Tongue (tissue), 2 donors: ENCODE data around the gene IQCE. TPM values are rescaled to one million over a fixed set of nuclear protein-coding genes. Genes with fewer than 3 reads are reported as not detected.
"Not testable (repeated sequence)": the region's sequence is repeated elsewhere in the genome, so short reads cannot be mapped to it uniquely, and the experiment has no call there.

Experiments used
- DNase-seq: peaks from one replicate; pipeline ENCODE4 v3.0.0-alpha.2; 2015
- total RNA-seq: library from RNA; depleted of rRNA; stranded (reverse); fragments of >200 nt; gene quantifications from one replicate; pipeline ENCODE4 v1.2.3, GENCODE V29; 2014

Gene IQCE
- total RNA-seq, 1 donor from 2014 or later: 6.4 TPM

DNA sequence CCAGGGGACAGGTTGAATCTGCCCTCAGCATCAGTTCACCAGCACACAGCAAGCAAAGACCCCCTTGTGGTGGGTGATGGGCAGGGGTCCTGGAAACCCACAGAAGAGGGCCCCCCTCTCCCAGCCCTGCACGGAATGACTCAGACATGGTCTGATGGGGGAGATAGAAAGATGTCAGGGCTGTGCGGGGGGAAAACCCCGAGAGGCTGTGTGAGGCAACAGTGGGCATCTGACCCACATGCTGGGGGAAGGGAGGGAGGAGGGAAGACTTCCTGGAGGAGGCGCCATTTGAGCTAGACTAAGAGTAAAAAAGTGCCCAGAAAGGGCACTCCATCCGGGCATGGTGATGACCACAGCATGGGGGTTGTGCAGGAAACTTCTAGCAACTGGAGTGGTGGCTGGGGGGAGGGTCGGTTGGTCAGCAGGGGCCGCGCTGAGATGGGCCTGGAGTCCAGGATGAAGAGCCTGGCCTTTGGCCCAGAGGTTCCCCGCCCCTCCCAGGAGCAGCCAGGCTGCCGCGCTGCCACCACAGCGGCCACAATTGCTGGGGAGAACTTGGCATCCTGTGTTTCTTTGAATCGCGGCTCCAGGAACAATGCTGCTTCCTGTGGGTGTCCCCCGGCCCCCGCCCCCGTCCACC is 36.7 kb upstream of the IQCE start:
- no peak for DNase-seq

- DNase-seq: peak; percentile 72
Measured at GRCh38 chr7:2522780-2523433, 35.9 kb upstream of the IQCE start.

GRCh38 chr7:2523461-2523936 is 35.3 kb upstream of the IQCE start:
- peak; percentile 67 for DNase-seq

GRCh38 chr7:2523941-2524807 is 34.6 kb upstream of the IQCE start:
- peak; percentile 74 for DNase-seq

DNA sequence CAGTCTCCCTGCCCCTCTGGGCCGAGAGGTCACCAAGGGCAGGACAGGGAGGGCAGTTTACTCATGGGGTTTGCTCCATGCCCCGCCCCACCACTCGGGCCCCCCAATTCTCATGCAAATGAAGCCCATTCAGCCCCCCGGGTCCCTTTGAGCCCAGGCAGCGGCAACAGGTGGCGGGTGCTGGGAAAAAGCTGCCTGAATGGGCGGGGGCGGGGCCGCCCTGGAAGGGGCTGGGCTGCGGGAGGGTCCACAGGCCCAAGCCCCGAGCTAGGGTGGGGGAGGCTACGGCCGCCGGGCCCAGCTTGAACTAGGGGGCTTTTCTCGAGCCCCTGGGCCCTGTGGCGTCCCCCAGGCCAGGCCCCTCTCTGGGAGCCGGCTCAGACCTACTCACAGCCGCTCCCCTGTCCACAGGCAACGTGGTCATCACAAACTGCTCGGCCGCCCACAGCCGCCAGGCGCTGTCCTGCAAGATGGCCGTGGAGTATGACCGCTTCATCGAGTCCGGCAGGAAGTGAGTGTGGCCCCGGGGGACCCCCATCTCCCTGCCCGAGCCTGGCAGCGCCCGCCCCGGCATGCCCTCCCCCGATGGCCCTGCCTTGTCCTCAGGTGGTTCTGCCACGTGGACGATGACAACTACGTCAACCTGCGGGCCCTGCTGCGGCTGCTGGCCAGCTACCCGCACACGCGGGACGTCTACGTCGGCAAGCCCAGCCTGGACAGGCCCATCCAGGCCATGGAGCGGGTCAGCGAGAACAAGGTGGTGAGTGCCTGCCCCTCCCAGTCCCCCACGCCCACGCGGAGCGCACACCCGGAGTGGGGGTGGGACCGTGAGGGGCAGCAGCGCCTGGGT is 33.7 kb upstream of the IQCE start:
- DNase-seq: peak; percentile 67

GRCh38 chr7:2525658-2526630 is 32.8 kb upstream of the IQCE start:
- DNase-seq: no peak

- no peak for DNase-seq
Measured at GRCh38 chr7:2526659-2527504, 31.9 kb upstream of the IQCE start.

GRCh38 chr7:2527505-2528467 is 31.0 kb upstream of the IQCE start:
- no peak for DNase-seq

DNA sequence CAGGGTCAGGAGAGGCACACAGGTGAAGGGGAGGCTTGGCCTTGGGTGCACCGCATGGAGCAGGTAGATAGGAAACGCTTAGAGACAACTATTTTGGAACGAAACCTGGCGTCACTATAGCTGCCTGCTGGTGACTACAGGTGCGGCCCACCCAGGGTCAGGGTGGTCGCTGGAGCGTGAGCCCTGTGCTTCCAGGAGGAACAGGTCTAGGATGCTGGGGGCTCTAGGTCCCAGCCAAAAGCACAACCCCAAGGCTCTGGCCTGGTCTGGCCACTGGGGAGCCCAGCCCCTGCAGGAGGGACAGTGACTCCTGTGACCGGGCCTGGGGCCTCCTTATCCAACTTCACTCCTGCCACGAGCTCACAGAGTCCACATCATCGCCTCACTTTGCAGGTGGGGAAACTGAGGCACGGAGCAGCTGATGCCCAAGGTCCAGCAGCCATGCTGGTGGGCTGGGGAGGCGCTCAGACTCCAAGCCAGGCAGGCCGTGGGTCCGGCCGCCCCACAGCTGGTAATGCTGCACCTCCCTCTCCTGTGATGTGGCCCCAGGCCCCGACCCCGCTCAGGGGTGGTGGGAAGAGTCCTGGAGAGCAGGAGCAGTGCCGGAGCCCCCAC is 30.2 kb upstream of the IQCE start:
- DNase-seq: no peak

GRCh38 chr7:2529161-2530070 is 29.4 kb upstream of the IQCE start:
- DNase-seq: no peak

- no peak for DNase-seq
Measured at GRCh38 chr7:2530071-2530987, 28.4 kb upstream of the IQCE start.

- DNase-seq: peak; percentile 50
Measured at GRCh38 chr7:2530994-2531795, 27.6 kb upstream of the IQCE start.

DNA sequence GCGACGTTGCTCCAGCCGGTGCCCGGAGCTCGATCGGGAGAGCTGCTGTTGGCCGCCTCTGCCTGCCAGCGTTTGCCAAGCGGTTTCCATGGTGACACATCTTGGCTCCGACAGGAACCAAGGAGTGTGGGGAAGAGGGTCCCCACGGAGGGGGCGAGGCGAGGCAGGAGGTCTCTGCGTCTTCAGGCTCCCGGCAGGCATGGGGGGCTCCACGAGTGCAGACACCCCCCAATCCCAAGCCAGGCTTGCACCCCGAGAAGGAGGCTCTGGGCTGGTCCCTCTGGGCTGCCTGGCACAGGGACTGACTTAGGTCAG is 27.0 kb upstream of the IQCE start:
- not testable (repeated sequence) for DNase-seq

DNA sequence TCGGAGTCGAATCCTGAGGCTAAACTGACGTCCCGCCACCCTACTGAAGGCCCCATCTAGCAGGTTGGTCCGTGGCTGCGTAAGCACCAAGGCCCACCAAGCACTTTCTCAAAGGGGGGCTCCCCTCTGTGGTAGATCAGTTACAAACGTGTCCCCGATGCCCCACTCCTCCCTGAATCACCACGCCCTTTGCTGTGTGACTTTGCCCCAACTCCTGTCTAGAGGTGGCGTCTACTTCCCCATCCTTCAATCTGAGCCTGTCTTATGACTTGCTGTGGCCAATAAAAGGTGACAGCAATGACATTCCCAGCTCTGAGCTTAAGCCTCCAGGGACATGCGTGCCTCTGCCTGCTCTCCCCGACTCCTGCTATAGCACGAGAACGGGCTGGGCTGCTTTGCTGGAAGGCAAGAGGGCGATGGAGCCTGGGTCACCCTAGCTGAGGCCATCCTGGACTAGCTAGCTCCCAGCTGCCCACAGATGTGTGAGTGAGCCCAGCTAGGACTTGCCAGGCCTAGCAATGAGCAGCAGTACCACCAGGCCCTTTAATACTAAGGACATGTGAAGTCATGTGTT is 26.5 kb upstream of the IQCE start:
- not testable (repeated sequence) for DNase-seq

DNA sequence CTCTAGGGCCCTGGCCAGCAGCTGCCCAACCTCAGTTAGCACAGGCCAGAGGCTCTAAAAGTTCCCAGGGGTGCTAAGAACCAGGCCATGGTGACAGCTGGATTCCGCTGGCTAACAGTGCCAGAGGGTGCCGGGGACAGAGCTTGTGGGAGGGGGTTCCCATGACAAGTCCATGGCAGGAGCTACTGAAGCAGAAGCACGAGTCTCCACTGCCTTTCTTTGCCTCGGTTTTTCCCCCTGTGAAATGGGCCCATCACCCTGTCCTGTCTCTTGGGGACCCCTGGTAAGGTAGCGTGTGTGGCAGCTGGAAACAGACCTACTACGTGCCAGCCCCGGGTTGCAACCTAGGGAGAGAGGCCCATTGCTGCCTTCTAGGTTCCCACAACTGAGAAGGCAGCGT is 26.0 kb upstream of the IQCE start:
- DNase-seq: not testable (repeated sequence)
